OCI-LY7 (cell line): ENCODE measurements around the gene LCA5. TPM values are rescaled to one million over a fixed set of nuclear protein-coding genes. Genes with fewer than 3 reads are reported as not detected.

ENCODE experiments used
- BruUV-seq: library from RNA; stranded (reverse); fragments of 400-500 nt; replicated peaks from 2 replicates; lab custom pipeline; 2021; lab: Mats Ljungman, UMichigan
- CTCF ChIA-PET: fragments of 300-600 bp; sonication (Branson Sonifier 250); formaldehyde crosslinking; loops from one replicate; lab custom pipeline; 2022; ENCODE audit warnings: antibody characterized with exemption; ENCODE audit not compliant: unreplicated experiment; lab: Charles Lee
- POLR2A ChIA-PET: fragments of 300-600 bp; sonication (Branson Sonifier 250); formaldehyde crosslinking; loops from one replicate; lab custom pipeline; 2022; ENCODE audit warnings: antibody characterized with exemption; lab: Charles Lee
- DNase-seq: peaks from one replicate; pipeline ENCODE4 v3.0.0-alpha.2; 2015; ENCODE audit warnings: low spot score
- H2AFZ ChIP-seq: fragments of 200-600 bp; sonication (generic), shearing (Covaris generic); 2 replicates; pipeline ENCODE4 v1.6.1; 2014; ENCODE audit warnings: mild to moderate bottlenecking, antibody characterized with exemption, low read length, moderate library complexity
- H3K27ac ChIP-seq: fragments of 200-600 bp; sonication (generic); 2 replicates; pipeline ENCODE4 v1.5.1; 2014; ENCODE audit warnings: mixed run types, low read depth, mild to moderate bottlenecking, moderate library complexity, low read length, inconsistent platforms; ENCODE audit not compliant: poor library complexity, severe bottlenecking
- H3K36me3 ChIP-seq: fragments of 200-600 bp; sonication (generic); 2 replicates; pipeline ENCODE4 v1.6.1; 2014; ENCODE audit warnings: mild to moderate bottlenecking, antibody characterized with exemption, low read length, moderate library complexity, mixed read lengths; ENCODE audit not compliant: insufficient read depth
- H3K4me1 ChIP-seq: fragments of 200-600 bp; sonication (generic); 2 replicates; pipeline ENCODE4 v1.5.1; 2014; ENCODE audit warnings: mild to moderate bottlenecking, low read length; ENCODE audit not compliant: insufficient read depth, poor library complexity, severe bottlenecking
- H3K4me2 ChIP-seq: fragments of 200-600 bp; sonication (generic); 2 replicates; pipeline ENCODE4 v1.6.1; 2014; ENCODE audit warnings: mild to moderate bottlenecking, low read length
- H3K4me3 ChIP-seq: fragments of 200-600 bp; sonication (generic); 2 replicates; pipeline ENCODE4 v1.5.1; 2014; ENCODE audit warnings: mild to moderate bottlenecking, low read depth, low read length; ENCODE audit not compliant: poor library complexity, severe bottlenecking
- H3K79me2 ChIP-seq: fragments of 200-600 bp; sonication (generic); 2 replicates; pipeline ENCODE4 v1.6.1; 2016; ENCODE audit warnings: low read depth, mild to moderate bottlenecking, low read length, moderate library complexity, mixed read lengths; ENCODE audit not compliant: insufficient read depth
- H3K9me2 ChIP-seq: fragments of 200-600 bp; sonication (generic); 2 replicates; pipeline ENCODE4 v1.6.1; 2016; ENCODE audit warnings: mild to moderate bottlenecking, low read length, mixed read lengths; ENCODE audit not compliant: insufficient read depth
- H3K9me3 ChIP-seq: fragments of 200-600 bp; sonication (generic); 2 replicates; pipeline ENCODE4 v1.6.1; 2014; ENCODE audit warnings: mild to moderate bottlenecking, mixed run types, low read length, mixed read lengths
- H4K20me1 ChIP-seq: fragments of 200-600 bp; sonication (generic); 2 replicates; pipeline ENCODE4 v1.6.1; 2014; ENCODE audit warnings: mild to moderate bottlenecking, antibody characterized with exemption, low read length, moderate library complexity, mixed read lengths; ENCODE audit not compliant: insufficient read depth
- CTCF ChIP-seq: fragments of 200-600 bp; sonication (generic); conservative IDR thresholded peaks from 2 replicates; pipeline ENCODE4 v1.5.1; 2014; ENCODE audit warnings: mild to moderate bottlenecking, antibody characterized with exemption, low read length, moderate library complexity, mixed read lengths
- EZH2phosphoT487 ChIP-seq: fragments of 200-600 bp; sonication (generic); IDR thresholded peaks from 2 replicates; pipeline ENCODE4 v1.6.1; 2018; ENCODE audit warnings: low read depth, borderline replicate concordance, mild to moderate bottlenecking, mixed run types, antibody characterized with exemption, low read length, moderate library complexity, mixed read lengths
- intact Hi-C: fragments of 100-400 bp; cut with micrococcal nuclease; formaldehyde crosslinking; loops from one replicate; pipeline ENCODE4 v1.10.0; 2022; ENCODE audit not compliant: unreplicated experiment
- total RNA-seq, 2 experiments: library from RNA; depleted of rRNA in 1 of 2; stranded (reverse); fragments of >200 nt in 1 of 2; shearing (Covaris generic) in 1 of 2; gene quantifications; 2 replicates each; pipeline ENCODE4 v1.2.3, GENCODE V29; 2014 to 2022

Gene LCA5
- total RNA-seq, 2 experiments from 2014 or later, result 1.3 to 2.0 TPM

- POLR2A ChIA-PET, result interaction anchor here (0.6 to 0.9 kb wide), 2 partner anchors 9 to 590 kb away, joined by 3 read pairs; no protein-coding TSS in a partner anchor
- no peak overlapping the region for H3K4me3 ChIP-seq
- H3K9me2 ChIP-seq, result no peaks in the 10 kb centered on the region
- BruUV-seq, result no TSS peak
- no peaks in the 10 kb centered on the region for H3K36me3 ChIP-seq
- no peak overlapping the region for H3K27ac ChIP-seq
- intact Hi-C loops, result no loop called here
- H4K20me1 ChIP-seq, result no peaks in the 10 kb centered on the region
- H2AFZ ChIP-seq, result no peak overlapping the region
- CTCF ChIA-PET, result no interaction called here
- DNase-seq, result no peak
- H3K4me2 ChIP-seq, result no peak overlapping the region
- TF ChIP-seq CTCF (no peak), EZH2phosphoT487 (no peak)
- no peaks in the 10 kb centered on the region for H3K79me2 ChIP-seq
- H3K4me1 ChIP-seq, result no peaks in the 10 kb centered on the region
- no peaks in the 10 kb centered on the region for H3K9me3 ChIP-seq
Measured at GRCh38 chr6:79557673-79558467, 20.6 kb upstream of the LCA5 start.

GRCh38 chr6:79554305-79554704 is 17.1 kb upstream of the LCA5 start:
- Histone ChIP-seq H3K9me3 (no peaks in the 10 kb centered on the region), H2AFZ (no peak overlapping the region), H3K4me2 (no peak overlapping the region), H3K79me2 (no peaks in the 10 kb centered on the region), H3K4me1 (no peaks in the 10 kb centered on the region), H4K20me1 (no peaks in the 10 kb centered on the region), H3K4me3 (no peak overlapping the region), H3K9me2 (no peaks in the 10 kb centered on the region), H3K27ac (no peak overlapping the region), H3K36me3 (no peaks in the 10 kb centered on the region)
- ChIA-PET CTCF (no interaction called here), POLR2A (interaction anchor here (0.8 kb wide), 1 partner anchor 17 kb away, joined by 4 read pairs; the partner anchor contains the start of gene LCA5)
- no TSS peak for BruUV-seq
- no peak for DNase-seq
- no peak for TF ChIP-seq EZH2phosphoT487
- no peak for TF ChIP-seq CTCF
- intact Hi-C loops, result no loop called here

GRCh38 chr6:79551401-79551800 is 14.2 kb upstream of the LCA5 start:
- no peak overlapping the region for H3K4me2 ChIP-seq
- no peak overlapping the region for H3K27ac ChIP-seq
- intact Hi-C loops, result no loop called here
- no peak for DNase-seq
- no TSS peak for BruUV-seq
- H3K9me3 ChIP-seq, result no peaks in the 10 kb centered on the region
- POLR2A ChIA-PET, result no interaction called here
- no peaks in the 10 kb centered on the region for H3K4me1 ChIP-seq
- no peaks in the 10 kb centered on the region for H3K79me2 ChIP-seq
- TF ChIP-seq EZH2phosphoT487 (no peak), CTCF (no peak)
- H4K20me1 ChIP-seq, result no peaks in the 10 kb centered on the region
- no peak overlapping the region for H3K4me3 ChIP-seq
- no peaks in the 10 kb centered on the region for H3K9me2 ChIP-seq
- H3K36me3 ChIP-seq, result no peaks in the 10 kb centered on the region
- CTCF ChIA-PET, result no interaction called here
- H2AFZ ChIP-seq, result no peak overlapping the region
